SKM-1 (cell line): ENCODE results near the gene IPPK.

Experiments
- DNase-seq: peaks from one replicate; lab custom pipeline; 2025; ENCODE audit not compliant: unreplicated experiment; lab: John Stamatoyannopoulos, UW

IPPK gene

DNA sequence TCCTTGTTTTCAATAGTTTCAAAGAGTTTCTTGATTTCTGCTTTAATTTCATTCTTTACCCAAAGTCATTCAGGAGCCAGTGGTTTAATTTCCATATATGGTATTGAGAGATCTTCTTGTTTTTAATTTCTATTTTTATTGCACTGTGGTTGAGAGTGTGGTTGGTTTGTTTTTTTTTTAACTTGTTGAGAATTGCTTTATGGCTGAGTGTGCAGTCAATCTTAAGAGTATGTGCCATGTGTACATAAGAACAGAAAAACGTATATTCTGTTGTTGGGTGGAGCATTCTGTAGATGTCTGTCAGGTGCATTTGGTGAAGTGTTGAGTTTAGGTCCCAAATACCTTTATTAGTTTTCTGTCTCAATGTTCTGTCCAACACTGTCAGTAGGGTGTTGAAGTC lies 26.7 kb upstream of the IPPK start:
- DNase-seq: no peak

DNA sequence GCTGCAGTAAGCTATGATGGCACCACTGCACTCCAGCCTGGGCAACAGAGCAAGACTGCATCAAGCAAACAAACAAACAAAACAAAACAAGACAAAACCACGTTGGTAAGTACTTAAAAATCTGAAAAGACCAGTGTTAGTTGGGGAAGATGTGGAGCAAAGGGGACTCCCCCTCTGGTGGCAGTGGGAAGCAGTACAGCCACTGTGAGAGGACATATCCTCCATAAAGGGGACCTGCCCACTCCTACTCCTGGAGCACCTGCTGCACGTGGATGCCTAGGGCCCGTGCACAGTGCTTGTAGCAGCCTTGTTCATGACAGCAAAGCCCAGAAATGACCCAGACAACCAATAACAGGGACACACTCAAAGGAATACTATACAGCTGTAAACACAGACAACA lies 17.0 kb upstream of the IPPK start:
- no peak for DNase-seq

DNA sequence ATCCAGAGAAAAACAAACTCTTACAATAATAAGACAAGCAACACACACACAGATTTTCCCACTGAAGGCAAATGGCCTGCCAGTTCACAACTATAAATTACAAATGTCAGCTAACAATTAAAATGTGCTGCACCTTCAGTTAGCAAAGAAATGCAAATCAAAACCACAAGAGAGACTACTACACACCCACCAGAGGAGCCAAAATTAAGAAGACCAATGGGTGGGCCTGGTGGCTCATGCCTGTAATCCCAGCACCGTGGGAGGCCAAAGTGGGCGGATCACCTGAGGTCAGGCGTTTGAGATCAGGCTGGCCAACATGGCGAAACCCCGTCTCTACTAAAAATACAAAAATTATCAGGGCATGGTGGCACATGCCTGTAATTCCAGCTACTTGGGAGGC lies 15.1 kb upstream of the IPPK start:
- DNase-seq: no peak

DNA sequence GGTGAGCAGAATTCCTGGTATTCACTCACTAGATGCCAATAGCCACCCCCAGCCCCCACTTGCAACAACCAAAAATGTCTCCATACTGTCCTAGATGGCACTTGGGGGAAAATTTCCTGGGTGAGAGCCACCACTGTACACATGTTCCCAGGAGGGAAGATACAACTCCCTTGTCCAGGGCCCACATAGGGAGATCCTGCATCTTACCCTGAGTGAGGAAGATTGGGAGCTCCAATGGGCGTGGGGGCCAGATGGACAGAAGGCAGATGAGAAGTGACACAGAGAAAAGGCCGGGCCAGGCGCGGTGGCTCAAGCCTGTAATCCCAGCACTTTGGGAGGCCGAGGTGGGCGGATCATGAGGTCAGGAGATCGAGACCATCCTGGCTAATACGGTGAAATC lies 12.3 kb upstream of the IPPK start:
- DNase-seq: no peak

DNA sequence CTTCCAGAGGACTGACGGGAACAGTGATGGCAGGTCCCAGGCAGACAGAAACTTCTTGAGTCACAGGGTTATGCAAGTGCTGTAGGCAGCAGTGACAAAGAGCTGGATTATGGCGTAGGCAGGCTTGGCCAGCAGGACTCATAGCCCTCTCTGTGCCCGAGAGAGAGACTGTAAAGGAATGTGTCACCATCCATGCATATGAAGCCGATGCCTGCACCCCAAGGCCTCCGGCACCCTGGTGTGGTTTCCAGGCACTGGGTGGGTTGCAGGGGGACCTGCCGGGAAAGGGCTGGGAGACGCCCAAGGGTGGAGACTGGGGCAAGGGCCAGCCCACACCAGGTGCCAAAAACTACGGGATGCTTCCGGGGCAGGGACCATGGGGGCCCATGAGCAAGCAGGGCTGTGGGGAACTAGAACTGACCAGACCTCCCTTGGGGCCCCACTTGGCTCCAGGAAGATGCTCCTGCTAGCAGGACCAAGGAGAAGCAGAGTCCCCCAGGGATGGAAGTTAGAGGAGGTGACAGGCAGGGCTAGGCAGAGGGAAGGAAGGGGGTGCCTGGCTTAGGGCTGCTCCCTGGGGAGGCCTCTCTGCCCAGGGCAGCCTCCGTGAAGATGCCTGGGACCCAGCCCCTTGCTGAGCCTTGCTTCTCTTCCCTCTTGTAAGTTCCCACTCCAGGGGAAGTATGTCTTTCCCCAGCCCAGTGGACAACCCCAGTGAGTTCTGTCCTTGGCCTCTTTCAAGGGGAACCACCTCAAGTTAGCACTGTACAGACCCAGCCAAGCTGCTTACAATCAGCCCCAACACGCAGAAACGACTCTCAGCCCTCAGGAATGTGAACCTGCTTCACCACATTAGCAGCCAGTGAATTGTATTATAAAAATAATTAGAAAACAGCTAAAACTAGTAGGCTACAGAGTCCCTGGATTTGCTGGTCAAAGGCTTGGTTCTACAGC lies 10.5 kb upstream of the IPPK start:
- no peak for DNase-seq

DNA sequence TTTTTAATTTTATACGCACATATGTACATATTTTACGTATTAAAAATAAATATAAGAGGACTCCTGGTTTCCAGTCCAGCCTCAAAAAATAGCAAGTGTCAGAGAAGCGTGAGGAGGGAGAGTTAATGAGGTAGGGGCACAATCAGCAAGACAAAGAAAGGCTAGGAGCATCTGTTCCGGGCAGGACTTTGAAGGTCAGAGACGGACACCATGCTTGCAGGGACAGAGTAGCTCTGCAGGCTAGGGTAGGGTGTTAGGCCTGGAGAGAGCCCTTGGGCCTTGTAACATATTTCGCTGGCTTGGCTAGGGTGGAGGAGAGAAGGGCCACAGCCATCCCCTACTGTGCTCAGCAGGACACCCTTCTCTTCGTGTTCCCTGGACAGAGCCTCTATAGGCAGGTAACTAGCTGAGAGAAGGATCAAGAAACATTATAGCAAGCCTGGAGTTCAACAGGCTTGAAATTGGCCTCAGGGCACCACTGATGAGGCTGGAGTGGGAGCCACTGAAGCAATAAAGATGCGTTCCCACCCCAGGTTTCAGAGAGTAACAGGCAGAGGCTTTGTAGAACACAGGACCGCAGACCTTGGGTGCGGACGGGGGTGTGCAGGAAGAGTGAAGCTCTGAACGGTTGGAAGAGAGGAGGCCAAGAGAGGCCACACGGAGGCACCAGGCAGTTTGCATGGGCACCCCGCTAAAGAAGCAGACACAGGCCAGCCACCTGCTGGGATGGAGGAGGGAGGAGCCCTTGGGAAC lies 9.7 kb upstream of the IPPK start:
- DNase-seq: no peak

DNA sequence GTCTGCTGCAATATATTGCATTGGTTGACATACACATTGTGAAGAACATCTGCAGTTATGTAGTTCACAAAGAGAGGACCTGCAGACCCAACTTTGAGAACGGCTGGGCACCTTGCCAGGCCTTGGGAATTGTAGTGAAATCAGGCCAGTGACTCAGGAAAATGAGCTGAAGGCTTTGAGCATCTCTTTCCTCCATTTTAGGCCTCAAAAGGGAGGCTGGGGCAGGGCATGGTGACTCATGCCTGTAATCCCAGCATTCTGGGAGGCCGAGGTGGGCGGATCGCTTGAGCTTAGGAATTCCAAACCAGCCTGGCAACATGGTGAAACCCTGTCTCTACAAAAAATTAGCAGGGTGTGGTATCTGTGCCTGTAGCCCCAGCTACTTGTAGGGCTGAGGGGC lies 1.4 kb upstream of the IPPK start:
- DNase-seq: no peak

DNA sequence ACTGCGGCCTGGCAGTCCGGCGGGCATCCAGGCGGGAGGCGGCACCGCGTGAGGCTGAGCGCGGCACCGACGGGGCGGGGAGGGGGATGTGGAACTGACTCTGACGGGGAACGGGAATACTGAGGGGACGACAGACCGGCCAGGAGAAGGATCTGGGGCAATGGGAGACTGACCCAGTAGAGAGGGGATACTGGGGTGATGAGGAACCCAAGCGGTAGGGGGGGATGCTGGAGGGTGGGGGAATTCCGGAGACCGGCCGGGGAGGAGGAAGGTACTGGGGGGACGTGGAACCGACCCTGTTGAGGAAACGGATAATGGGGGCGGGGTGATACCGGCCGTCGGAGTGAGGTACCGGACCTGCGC lies 423 bp downstream of the IPPK start:
- DNase-seq: no peak

DNA sequence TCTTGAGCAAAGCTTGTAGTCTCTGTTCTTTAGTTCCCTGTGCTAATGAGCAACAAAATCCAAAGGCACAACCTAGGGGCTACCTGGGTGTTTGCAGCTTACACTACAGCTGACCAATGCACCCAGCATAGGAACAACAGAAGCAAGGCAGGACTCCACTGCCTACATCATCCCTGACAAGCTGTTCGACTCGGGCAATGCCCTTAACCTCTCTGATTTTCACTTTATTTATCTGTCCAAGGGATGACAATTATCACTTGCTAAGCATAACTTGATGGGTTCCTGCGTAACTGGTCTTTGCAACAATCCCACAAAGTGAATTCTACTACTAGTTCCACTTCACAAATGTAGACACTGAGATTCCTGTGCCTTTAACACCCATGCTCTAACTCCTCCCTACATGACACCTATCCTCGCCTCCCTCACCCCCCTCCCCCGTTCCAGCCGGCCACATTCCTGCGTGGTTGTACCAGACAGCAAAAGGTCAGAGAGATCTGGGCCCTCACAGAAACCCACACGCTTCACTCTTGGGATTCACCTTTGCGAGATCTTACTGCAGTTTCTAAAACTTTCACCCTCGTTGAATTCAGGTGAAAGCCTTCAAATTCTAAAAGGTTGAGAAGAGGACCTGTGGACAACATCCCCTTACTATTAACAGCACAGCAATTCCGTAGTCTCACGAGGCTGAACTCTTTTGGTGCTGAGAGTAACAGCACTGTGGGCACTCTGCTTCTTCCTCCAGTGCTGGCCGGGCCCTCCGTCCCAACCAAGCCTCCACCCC lies 995 bp downstream of the IPPK start:
- no peak for DNase-seq

DNA sequence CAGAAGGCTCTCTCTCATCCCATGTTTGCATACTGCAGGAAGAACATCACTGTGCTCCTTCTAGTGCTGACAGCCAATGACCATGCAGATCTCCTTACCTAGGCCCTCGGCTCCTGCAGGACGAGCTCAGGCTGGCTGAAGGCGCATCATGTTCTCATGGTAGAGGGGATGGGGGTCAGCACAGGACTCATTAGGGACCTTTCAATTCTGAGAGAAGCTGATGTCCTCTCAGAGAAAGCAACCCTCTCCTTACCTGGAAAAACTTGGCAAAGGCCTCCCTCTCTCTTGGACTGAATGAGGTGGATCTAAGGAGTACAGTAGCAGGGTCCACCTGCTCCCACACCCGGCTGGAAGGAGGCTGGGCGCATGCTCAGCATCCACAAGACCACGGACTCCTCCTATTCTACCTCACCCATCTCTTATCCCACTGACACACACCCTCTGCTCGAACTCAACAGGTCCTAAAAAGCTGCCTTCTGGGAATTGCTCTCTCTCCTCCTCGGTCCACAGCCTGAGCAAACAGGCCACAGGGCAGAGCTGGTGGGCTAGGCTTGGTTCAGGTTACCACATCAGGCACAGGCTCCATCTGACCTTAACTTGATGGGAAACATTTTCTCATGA lies 2.9 kb downstream of the IPPK start:
- DNase-seq: no peak

DNA sequence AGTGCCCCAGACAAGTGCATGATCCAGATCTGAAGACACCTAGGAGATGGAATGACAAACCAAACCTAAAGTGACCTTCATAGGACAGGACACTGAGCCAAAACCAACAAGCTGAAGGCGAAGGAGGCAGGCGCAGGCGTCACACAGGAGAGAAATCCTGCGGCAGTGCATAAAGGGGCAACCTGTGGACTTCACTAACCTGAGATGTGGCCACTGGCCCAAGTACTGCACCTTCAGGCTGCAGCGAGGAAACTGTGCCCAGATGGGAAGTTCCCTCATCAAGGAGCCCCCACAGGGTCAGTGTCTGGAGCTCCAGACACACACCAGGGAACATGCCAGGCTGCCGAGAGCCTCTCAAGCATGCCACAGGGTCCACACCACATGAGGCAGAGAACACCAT lies 3.7 kb downstream of the IPPK start:
- no peak for DNase-seq

DNA sequence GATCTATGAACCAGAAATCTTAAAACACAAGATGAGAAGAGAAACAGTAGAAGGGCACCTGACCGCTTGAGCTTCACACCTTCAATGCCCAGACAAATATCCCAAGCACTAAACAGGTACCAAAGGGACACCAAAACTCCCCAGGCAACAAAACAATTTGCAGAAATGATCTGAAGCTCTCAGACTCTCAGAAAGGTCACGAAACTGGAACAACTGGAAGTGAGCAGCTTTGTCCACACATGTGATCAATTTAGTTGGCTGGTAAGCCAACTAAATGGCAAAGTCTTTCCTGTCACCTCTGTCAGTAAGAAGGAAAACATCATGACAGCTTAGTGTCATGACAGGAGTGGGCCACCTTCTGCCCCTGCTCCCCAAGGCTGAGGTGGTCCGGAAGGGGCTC lies 4.1 kb downstream of the IPPK start:
- no peak for DNase-seq

DNA sequence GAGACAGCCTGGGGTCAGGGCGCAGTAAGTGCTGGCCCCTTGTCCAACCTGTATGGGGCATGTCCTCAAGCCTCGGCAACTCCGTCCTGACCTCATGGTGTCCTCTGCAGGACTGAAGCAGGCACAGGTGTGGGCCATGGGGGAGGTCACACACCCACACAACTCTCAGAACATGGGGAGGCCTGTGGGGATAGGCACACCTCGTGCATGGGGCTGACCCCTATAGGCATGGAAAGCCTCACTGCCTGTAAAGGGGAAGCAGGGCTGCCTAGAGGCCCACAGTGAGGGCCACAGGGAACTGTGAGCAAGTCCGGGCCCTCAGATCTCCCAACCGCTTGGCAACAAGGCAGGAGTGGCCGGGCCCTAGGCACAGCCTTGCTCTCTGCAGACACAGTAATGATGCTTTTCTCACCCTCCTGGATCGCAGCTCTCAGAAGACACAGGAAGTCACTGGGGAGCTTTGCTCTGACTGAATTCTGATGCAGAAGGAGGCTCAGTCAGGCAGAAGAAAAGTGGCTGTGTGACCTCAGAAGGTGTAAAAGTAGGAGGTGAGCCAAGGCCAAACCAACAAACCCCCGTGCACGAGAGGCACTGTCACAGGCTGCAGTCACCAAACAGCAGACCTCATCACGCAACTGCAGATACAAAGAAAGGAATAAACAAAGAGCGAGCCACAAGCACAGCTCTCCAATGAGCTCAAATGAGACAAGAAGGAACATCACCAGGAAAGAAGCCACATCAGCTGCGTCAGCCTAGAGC lies 5.4 kb downstream of the IPPK start:
- DNase-seq: no peak

DNA sequence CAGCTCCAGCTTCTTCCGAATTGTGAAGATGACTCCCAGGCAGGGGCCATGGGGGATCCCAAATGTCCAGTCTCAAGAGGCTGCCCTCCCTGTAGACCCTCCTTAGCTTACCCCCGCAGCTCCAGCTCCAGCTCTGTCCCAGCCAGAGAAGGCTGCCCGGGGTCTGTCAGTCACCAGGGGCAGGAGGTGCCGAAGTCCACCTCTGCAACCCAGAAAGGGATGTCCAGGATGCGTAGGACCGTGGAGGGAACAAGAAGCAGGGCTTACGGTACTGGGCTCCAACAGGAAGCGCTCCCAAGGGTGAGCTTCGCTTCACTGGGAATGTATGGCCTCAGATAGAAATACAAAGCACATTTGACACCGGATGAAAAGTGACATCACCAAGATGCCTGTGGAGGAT lies 6.0 kb downstream of the IPPK start:
- DNase-seq: no peak

DNA sequence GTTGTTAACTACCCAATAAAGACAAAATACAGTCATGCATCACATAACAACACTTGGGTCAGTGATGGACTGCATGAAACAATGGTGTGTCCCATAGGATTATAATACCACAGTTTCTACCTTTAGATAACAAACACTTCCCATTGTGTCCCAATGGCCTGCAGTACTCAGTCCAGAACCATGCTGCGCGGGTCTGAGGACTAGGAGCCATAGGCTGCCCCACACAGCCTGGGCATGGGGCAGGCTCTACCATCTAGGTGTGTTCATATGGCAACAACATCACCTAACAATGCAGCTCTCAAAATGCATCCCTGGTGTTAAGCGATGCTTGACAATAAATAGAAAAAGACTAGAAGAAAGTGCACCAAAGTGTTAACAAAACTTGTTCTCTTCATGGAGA lies 6.8 kb downstream of the IPPK start:
- no peak for DNase-seq

DNA sequence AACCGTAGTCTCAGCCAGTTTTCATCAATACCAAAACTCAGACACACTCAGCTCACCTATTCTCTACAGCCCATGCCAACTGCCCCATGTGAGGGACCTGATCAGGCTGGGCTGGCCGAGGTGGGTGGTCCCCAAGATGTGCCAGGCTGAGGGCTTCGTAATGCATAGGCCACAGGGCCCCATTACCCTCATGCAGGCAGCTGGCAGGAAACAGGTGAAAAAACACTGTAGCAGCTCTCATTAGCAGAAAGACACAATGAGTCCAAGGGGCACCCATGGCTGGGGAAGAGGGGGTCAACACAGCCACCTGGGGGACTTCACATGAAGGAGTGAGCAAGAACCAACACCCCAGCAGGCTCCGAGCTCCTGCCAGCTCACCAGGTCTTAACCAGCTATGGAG lies 8.2 kb downstream of the IPPK start:
- no peak for DNase-seq

DNA sequence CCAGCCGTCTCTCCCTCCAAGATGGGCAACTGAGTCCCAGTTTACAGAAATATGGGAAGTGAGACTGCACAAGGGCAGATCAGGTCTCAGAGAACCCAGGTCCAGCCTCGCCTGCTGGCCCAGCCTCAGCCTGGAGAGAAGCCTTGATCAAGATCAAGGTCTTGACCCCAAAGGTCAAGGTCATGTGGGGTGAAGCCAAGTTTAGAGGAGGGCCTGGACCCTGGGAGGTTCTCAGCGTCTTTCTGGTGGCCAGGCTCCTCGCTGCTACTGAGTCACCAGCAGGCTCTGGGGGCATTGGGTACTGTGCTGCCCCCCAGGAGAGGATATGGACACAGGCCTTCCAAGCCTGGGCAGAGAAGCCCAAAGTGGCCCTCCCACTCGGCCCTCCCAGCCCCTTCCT lies 8.8 kb downstream of the IPPK start:
- DNase-seq: no peak

DNA sequence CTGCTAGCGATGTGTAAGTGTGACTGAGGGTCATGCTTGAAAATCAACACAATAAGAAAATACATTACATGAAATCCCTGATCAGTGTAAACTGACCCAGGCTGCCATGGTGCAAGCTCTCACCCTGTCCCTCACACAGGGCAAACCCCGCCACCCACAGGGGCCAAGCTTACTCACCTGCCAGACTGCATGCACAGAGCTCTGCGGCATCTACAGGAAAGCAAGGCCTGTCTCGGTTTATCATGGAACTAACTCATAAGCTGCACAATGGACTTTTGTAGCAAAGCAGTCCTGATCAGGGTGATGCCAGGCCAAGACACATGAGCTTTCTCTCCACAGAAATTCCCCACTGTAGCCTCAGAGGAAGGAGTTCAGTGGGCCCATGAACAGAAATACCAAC lies 9.7 kb downstream of the IPPK start:
- no peak for DNase-seq

DNA sequence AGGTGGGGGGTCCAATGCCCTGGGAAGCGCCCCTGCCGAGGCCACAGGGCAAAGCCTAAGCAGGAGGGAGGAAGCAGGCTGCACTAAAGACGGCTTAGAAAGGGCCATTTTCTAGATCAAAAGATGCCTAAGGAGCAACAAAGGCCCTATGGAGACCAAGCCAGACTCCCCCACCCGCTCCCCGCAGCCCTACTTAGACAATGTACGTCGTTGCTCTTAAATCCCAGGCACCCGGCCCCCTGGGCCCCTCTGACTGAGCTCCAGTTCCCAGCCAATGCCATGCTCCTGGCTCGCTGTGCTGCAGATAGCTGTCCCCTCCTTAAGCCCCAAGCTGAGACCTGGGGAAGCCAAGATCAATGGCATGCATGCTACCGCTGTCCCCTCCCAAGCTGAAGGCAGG lies 10.3 kb downstream of the IPPK start:
- no peak for DNase-seq

DNA sequence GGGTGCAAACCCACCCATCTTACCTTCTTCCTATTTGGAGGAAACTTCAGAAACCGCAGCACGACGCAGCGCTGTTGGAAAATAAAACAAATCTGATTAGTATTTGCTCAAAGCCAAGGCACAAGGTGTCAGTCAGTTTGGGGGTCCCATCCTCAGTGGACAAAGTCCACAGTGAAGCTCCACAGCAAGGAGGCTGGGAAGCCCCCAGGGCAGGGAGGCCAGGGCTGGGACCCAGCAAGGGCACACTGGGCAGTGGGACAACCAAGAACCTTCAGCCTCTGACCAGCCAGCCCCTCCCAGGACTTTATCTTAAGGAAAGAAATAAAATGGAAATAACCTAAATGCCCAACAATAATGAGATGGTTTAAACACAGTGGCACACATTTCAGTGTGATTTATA lies 11.3 kb downstream of the IPPK start:
- DNase-seq: no peak

DNA sequence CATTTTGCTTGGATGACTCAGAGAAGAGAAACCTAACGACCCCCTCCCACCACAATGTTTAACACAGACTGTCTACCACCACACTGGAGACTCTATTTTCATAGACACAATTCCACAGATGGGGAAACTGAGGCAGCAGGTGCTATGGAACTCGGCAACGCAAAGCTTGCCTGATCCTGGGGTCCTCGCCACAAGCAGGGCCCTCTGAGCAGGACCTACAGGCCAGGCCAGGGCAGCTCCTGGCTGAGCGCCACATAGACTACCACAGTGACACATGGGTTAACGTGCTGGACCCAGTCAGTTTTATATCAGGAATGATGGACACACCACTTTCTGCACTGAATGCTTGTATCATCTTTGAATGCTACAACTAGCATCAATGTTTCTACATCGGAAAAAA lies 11.8 kb downstream of the IPPK start:
- DNase-seq: no peak
